Smooth muscle cell (in vitro differentiated cells): ENCODE data around the gene PPP3R2. TPM values are rescaled to one million over a fixed set of nuclear protein-coding genes. Genes with fewer than 3 reads are reported as not detected.

Experiments used
- DNase-seq: peaks from one replicate; lab custom pipeline; 2025; ENCODE audit not compliant: unreplicated experiment; lab: John Stamatoyannopoulos, UW
- H2AFZ ChIP-seq: fragments of 200-600 bp; sonication (generic); 2 replicates; pipeline ENCODE4 v1.6.0; 2016; ENCODE audit warnings: antibody characterized with exemption, low read depth, mild to moderate bottlenecking
- H3F3A ChIP-seq: fragments of 200-600 bp; sonication (generic); 2 replicates; pipeline ENCODE4 v1.6.0; 2017; ENCODE audit warnings: antibody characterized with exemption, low read depth
- H3K27ac ChIP-seq: fragments of 200-600 bp; sonication (generic); 2 replicates; pipeline ENCODE4 v1.5.1; 2016; ENCODE audit warnings: low read depth, mild to moderate bottlenecking
- H3K27me3 ChIP-seq: fragments of 200-600 bp; sonication (generic); 2 replicates; pipeline ENCODE4 v1.6.1; 2016; ENCODE audit warnings: low read depth, mild to moderate bottlenecking
- H3K36me3 ChIP-seq: fragments of 200-600 bp; sonication (generic); 2 replicates; pipeline ENCODE4 v1.5.1; 2016; ENCODE audit warnings: low read depth
- H3K4me1 ChIP-seq: fragments of 200-600 bp; sonication (generic); 2 replicates; pipeline ENCODE4 v1.5.1; 2016; ENCODE audit warnings: low read depth
- H3K4me2 ChIP-seq: fragments of 200-600 bp; sonication (generic); 2 replicates; pipeline ENCODE4 v1.6.0; 2016; ENCODE audit warnings: mild to moderate bottlenecking
- H3K4me3 ChIP-seq: fragments of 200-600 bp; sonication (generic); 2 replicates; pipeline ENCODE4 v1.5.1; 2016; ENCODE audit warnings: mild to moderate bottlenecking
- H3K79me2 ChIP-seq: fragments of 200-600 bp; sonication (generic); 2 replicates; pipeline ENCODE4 v1.6.0; 2016; ENCODE audit warnings: low read depth, mild to moderate bottlenecking
- H3K9ac ChIP-seq: fragments of 200-600 bp; sonication (generic); 2 replicates; pipeline ENCODE4 v1.6.0; 2016; ENCODE audit warnings: low read depth
- H3K9me3 ChIP-seq: fragments of 200-600 bp; sonication (generic); replicated peaks from 2 replicates; pipeline ENCODE4 v1.5.1; 2016; ENCODE audit warnings: low read depth
- H4K20me1 ChIP-seq: fragments of 200-600 bp; sonication (generic); 2 replicates; pipeline ENCODE4 v1.6.0; 2016; ENCODE audit warnings: low read depth
- CTCF ChIP-seq: fragments of 200-600 bp; sonication (generic); IDR thresholded peaks from 2 replicates; pipeline ENCODE4 v1.5.1; 2017; ENCODE audit warnings: borderline replicate concordance, mild to moderate bottlenecking, antibody characterized with exemption; ENCODE audit not compliant: insufficient read depth, poor library complexity, severe bottlenecking
- WGBS: methylation state at CpG from one replicate; pipeline ENCODE4 v1.1.7; 2016; ENCODE audit warnings: low lambda C conversion rate; 5-methylcytosine and 5-hydroxymethylcytosine counted together
- polyA plus RNA-seq: library from polyadenylated mRNA; unstranded; fragments of >200 nt; fragmentation: Nextera tagmentation; extraction: Ambion mirVana; gene quantifications from 2 replicates; pipeline ENCODE4 v1.2.1, GENCODE V29; 2016
- total RNA-seq: library from RNA; depleted of rRNA; stranded (reverse); fragments of >200 nt; gene quantifications from 2 replicates; pipeline ENCODE4 v1.2.3, GENCODE V29; 2014

The PPP3R2 gene
- total RNA-seq (not detected in 2 replicates), polyA plus RNA-seq (not detected in 2 replicates)

GRCh38 chr9:101594796-101595195 lies at the start of gene PPP3R2:
Gene PPP3R2, minus strand, starts transcription at chr9:101594969. Its CDS starts 48 bp downstream, at chr9:101594921.
- H3K9ac ChIP-seq: no peak within 1 kb of the TSS

GRCh38 chr9:101639785-101640665 lies 45.3 kb upstream of the PPP3R2 start:
- H2AFZ ChIP-seq: no peak overlapping the region
- no peaks in the 10 kb centered on the region for H3F3A ChIP-seq
- H3K4me2 ChIP-seq: no peak overlapping the region
- no peaks in the 10 kb centered on the region for H3K9me3 ChIP-seq
- no peak for DNase-seq
- no peaks in the 10 kb centered on the region for H3K79me2 ChIP-seq
- no peaks in the 10 kb centered on the region for H3K4me1 ChIP-seq
- no peak overlapping the region for H3K9ac ChIP-seq
- H3K4me3 ChIP-seq: no peak overlapping the region
- no peaks in the 10 kb centered on the region for H3K27me3 ChIP-seq
- no peak overlapping the region for H3K27ac ChIP-seq
- no peaks in the 10 kb centered on the region for H3K36me3 ChIP-seq
- no peaks in the 10 kb centered on the region for H4K20me1 ChIP-seq
- 71% methylated on average over 2 of the region's 2 CpGs for WGBS
- no peak for TF ChIP-seq CTCF

More at GRCh38 chr9:101594796-101595195, at the start of gene PPP3R2:
- no peaks in the 10 kb centered on the region for H3K79me2 ChIP-seq
- no peak for DNase-seq
- H3K4me3 ChIP-seq: no peak within 1 kb of the TSS
- H3F3A ChIP-seq: no peaks in the 10 kb centered on the region
- H3K4me1 ChIP-seq: no peaks in the 10 kb centered on the region
- no peaks in the 10 kb centered on the region for H3K36me3 ChIP-seq
- no peak within 1 kb of the TSS for H3K27ac ChIP-seq
- TF ChIP-seq CTCF: no peak
- WGBS: 93% methylated on average over 6 of the region's 19 CpGs
- no peaks in the 10 kb centered on the region for H4K20me1 ChIP-seq
- H2AFZ ChIP-seq: no peak within 1 kb of the TSS
- no peaks in the 10 kb centered on the region for H3K9me3 ChIP-seq
- H3K27me3 ChIP-seq: peaks cover 17% of the 10 kb centered on the region
- no peak within 1 kb of the TSS for H3K4me2 ChIP-seq

GRCh38 chr9:101639311-101639710 lies 44.5 kb upstream of the PPP3R2 start:
- WGBS: 100% methylated on average over 1 of the region's 1 CpG
- no peaks in the 10 kb centered on the region for H3K4me1 ChIP-seq
- no peaks in the 10 kb centered on the region for H3F3A ChIP-seq

More at GRCh38 chr9:101639311-101639710, 44.5 kb upstream of the PPP3R2 start:
- no peak for DNase-seq
- Histone ChIP-seq H3K9ac (no peak overlapping the region), H3K4me2 (no peak overlapping the region), H3K79me2 (no peaks in the 10 kb centered on the region), H3K9me3 (no peaks in the 10 kb centered on the region), H2AFZ (no peak overlapping the region), H4K20me1 (no peaks in the 10 kb centered on the region), H3K36me3 (no peaks in the 10 kb centered on the region), H3K27ac (no peak overlapping the region), H3K4me3 (no peak overlapping the region), H3K27me3 (no peaks in the 10 kb centered on the region)
- no peak for TF ChIP-seq CTCF
